Measurements from ENCODE around the gene IFNGR2.

GRCh38 chr21:33368576-33368975 lies 34.6 kb upstream of the IFNGR2 start:
- TF ChIP-seq NFRKB (IDR thresholded peaks at IDR 0.05) (no peak), FOXM1 (IDR thresholded peaks at IDR 0.05; ENCODE audit: borderline replicate concordance) (no peak)
